HG02885 (cell line): ENCODE data around the gene CDC16.
"Not testable (repeated sequence)": the region's sequence is repeated elsewhere in the genome, so short reads cannot be mapped to it uniquely, and the experiment has no call there.

Experiments
- ATAC-seq: cut with Tn5 transposase; IDR thresholded peaks from one replicate; pipeline ENCODE4 v1.9.1; 2021; ENCODE audit warnings: mild to moderate bottlenecking; ENCODE audit not compliant: unreplicated experiment, poor library complexity

Gene CDC16

GRCh38 chr13:114259974-114260373, 25.3 kb downstream of the CDC16 start:
- ATAC-seq: peak; percentile 73

GRCh38 chr13:114260814-114261213, 26.1 kb downstream of the CDC16 start:
- no peak for ATAC-seq

GRCh38 chr13:114261328-114261965, 26.8 kb downstream of the CDC16 start:
- ATAC-seq: no peak

GRCh38 chr13:114263578-114263977, 28.9 kb downstream of the CDC16 start:
- no peak for ATAC-seq

GRCh38 chr13:114264313-114264712, 29.6 kb downstream of the CDC16 start:
- ATAC-seq: not testable (repeated sequence)

GRCh38 chr13:114264886-114265611, 30.4 kb downstream of the CDC16 start:
- ATAC-seq: no peak

- ATAC-seq: no peak
Measured at GRCh38 chr13:114266241-114266640, 31.5 kb downstream of the CDC16 start.

- ATAC-seq: no peak
Measured at GRCh38 chr13:114268344-114269280, 33.9 kb downstream of the CDC16 start.

- no peak for ATAC-seq
Measured at GRCh38 chr13:114269281-114269770, 34.6 kb downstream of the CDC16 start.

GRCh38 chr13:114272977-114273376, 38.3 kb downstream of the CDC16 start:
- ATAC-seq: no peak

GRCh38 chr13:114275304-114275703, 40.6 kb downstream of the CDC16 start:
- ATAC-seq: no peak

GRCh38 chr13:114279146-114279545, 44.4 kb downstream of the CDC16 start:
- ATAC-seq: no peak

- no peak for ATAC-seq
Measured at GRCh38 chr13:114279758-114280355, 45.2 kb downstream of the CDC16 start.

GRCh38 chr13:114281351-114282040, 46.8 kb downstream of the CDC16 start, which contains the start of gene UPF3A:
UPF3A (plus strand) TSS chr13:114281601; CDS start chr13:114281640, 39 bp downstream.
- peak; percentile 76 for ATAC-seq

- peak; percentile 57 for ATAC-seq
Measured at GRCh38 chr13:114282041-114282670, 47.5 kb downstream of the CDC16 start.

- ATAC-seq: no peak
Measured at GRCh38 chr13:114283576-114283975, 48.9 kb downstream of the CDC16 start.

- ATAC-seq: no peak
Measured at GRCh38 chr13:114284680-114285079, 50.0 kb downstream of the CDC16 start.

- no peak for ATAC-seq
Measured at GRCh38 chr13:114285166-114285808, 50.6 kb downstream of the CDC16 start.

- no peak for ATAC-seq
Measured at GRCh38 chr13:114286808-114287207, 52.1 kb downstream of the CDC16 start.
